HEK293T (cell line): Measurements from ENCODE around the gene UBE2D1.

ENCODE experiments used
- ARNT ChIP-seq: fragments of 450-650 bp; IDR thresholded peaks from 2 replicates; pipeline ENCODE4 v1.6.1; 2017; ENCODE audit warnings: mild to moderate bottlenecking
- PKNOX1 ChIP-seq: fragments of 450-650 bp; IDR thresholded peaks from 2 replicates; pipeline ENCODE4 v1.6.1; 2016

- TF ChIP-seq ARNT (no peak), PKNOX1 (no peak)
These were observed 12.6 kb upstream of the UBE2D1 start for GRCh38 chr10:58322072-58322834.
